Uterus (tissue), 4 donors: ENCODE data around the gene NXPH1. TPM values are rescaled to one million over a fixed set of nuclear protein-coding genes. Genes with fewer than 3 reads are reported as not detected.

Experiments
- DNase-seq, 2 donors: peaks; one replicate each; pipeline ENCODE4 v3.0.0-alpha.2; 2019 to 2020
- H3K27ac ChIP-seq, 2 donors: fragments of 200-600 bp; sonication (generic); 1 replicate in 1 of 2; 2 replicates in 1 of 2; pipeline ENCODE4 v1.5.1; 2016 to 2018
- H3K27me3 ChIP-seq, 2 donors: fragments of 200-600 bp; sonication (generic); one replicate each; pipeline ENCODE4 v1.5.1; 2018 to 2019; ENCODE audit warnings: control low read depth in 1 of 2
- H3K36me3 ChIP-seq, 2 donors: fragments of 200-600 bp; sonication (generic); one replicate each; pipeline ENCODE4 v1.5.1; 2019; ENCODE audit warnings: control low read depth in 1 of 2
- H3K4me1 ChIP-seq, 2 donors: fragments of 200-600 bp; sonication (generic); one replicate each; pipeline ENCODE4 v1.5.1; 2018 to 2019; ENCODE audit warnings: control low read depth in 1 of 2
- H3K4me3 ChIP-seq, 2 donors: fragments of 200-600 bp; sonication (generic); 1 replicate in 1 of 2; 2 replicates in 1 of 2; pipeline ENCODE4 v1.5.1; 2018 to 2019; ENCODE audit warnings: mild to moderate bottlenecking in 1 of 2
- H3K9me3 ChIP-seq, 2 donors: fragments of 200-600 bp; sonication (generic); one replicate each; pipeline ENCODE4 v1.5.1; 2019; ENCODE audit warnings: control low read depth in 1 of 2
- CTCF ChIP-seq, 4 experiments: fragments of 200-600 bp in 2 of 4; fragments of 450-650 bp in 2 of 4; sonication (generic) in 2 of 4; IDR thresholded peaks; one replicate each; pipeline ENCODE4 v1.5.1; 2016 to 2019; ENCODE audit warnings: antibody characterized with exemption in 4 of 4, mild to moderate bottlenecking in 2 of 4, moderate library complexity in 1 of 4
- POLR2A ChIP-seq, 2 donors: fragments of 450-650 bp; IDR thresholded peaks; one replicate each; pipeline ENCODE4 v1.6.1; 2016; ENCODE audit warnings: antibody characterized with exemption in 2 of 2, mild to moderate bottlenecking in 1 of 2, moderate library complexity in 1 of 2
- intact Hi-C: fragments of 100-400 bp; cut with DNase I; formaldehyde crosslinking; loops from one replicate; pipeline ENCODE4 v1.15.1; 2023; ENCODE audit warnings: low total_unique reads
- total RNA-seq, 4 donors: library from RNA; depleted of rRNA in 3 of 4; stranded (reverse); fragments of >200 nt in 3 of 4; gene quantifications; one replicate each; pipeline versions ENCODE4 v1.1.0 to v1.2.4, GENCODE V29; 2014 to 2023
- donor health status: DM: yes; HTN: yes; CAD: no.

NXPH1 gene
- total RNA-seq, 4 donors from 2014 or later, result 0.28 TPM; not detected in 3

- intact Hi-C loops, result no loop called here
- Histone ChIP-seq H3K27ac (no peak overlapping the region), H3K36me3 (no peaks in the 10 kb centered on the region), H3K4me3 (no peak overlapping the region), H3K4me1 (no peaks in the 10 kb centered on the region), H3K27me3 (no peaks in the 10 kb centered on the region), H3K9me3 (no peaks in the 10 kb centered on the region)
- no peak for DNase-seq
- TF ChIP-seq CTCF (IDR thresholded peaks at IDR 0.05) (no peak), POLR2A (IDR thresholded peaks at IDR 0.05) (no peak)
Measured at GRCh38 chr7:8560501-8560900, 127.1 kb downstream of the NXPH1 start.

DNA sequence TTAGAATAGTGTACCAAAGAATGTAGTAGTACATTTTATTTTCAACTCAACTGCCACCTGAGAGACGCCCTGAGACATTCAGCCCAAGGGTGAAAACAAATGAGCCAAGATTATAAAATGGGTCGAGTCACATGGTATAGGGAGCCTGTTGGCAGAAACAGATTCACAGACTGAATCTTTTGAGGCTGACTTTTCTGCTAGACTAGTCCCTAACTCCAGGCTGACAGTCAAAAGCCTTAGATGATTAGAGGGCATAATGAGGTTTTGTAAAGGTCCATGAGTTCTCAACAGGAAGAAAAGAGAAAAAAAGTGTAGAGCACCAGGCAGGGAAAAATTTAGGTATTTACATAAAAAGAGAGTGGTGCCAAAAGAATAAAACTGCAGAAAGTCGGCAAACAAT, 128.0 kb downstream of the NXPH1 start:
- no peak overlapping the region for H3K4me3 ChIP-seq
- no peaks in the 10 kb centered on the region for H3K4me1 ChIP-seq
- intact Hi-C loops, result no loop called here
- H3K36me3 ChIP-seq, result no peaks in the 10 kb centered on the region
- DNase-seq, result no peak
- H3K9me3 ChIP-seq, result no peaks in the 10 kb centered on the region
- no peak overlapping the region for H3K27ac ChIP-seq
- H3K27me3 ChIP-seq, result no peaks in the 10 kb centered on the region
- TF ChIP-seq POLR2A (IDR thresholded peaks at IDR 0.05) (no peak), CTCF (IDR thresholded peaks at IDR 0.05) (no peak)

GRCh38 chr7:8564281-8564680, 130.9 kb downstream of the NXPH1 start:
- no peak for DNase-seq
- H3K27ac ChIP-seq, result no peak overlapping the region
- no peaks in the 10 kb centered on the region for H3K9me3 ChIP-seq
- no peak overlapping the region for H3K4me3 ChIP-seq
- H3K36me3 ChIP-seq, result no peaks in the 10 kb centered on the region
- no peak for TF ChIP-seq POLR2A (IDR thresholded peaks at IDR 0.05)
- TF ChIP-seq CTCF (IDR thresholded peaks at IDR 0.05), result no peak
- intact Hi-C loops, result no loop called here
- H3K27me3 ChIP-seq, result no peaks in the 10 kb centered on the region
- H3K4me1 ChIP-seq, result no peaks in the 10 kb centered on the region

- Histone ChIP-seq H3K27me3 (no peaks in the 10 kb centered on the region), H3K27ac (no peak overlapping the region), H3K9me3 (no peaks in the 10 kb centered on the region), H3K36me3 (no peaks in the 10 kb centered on the region), H3K4me3 (no peak overlapping the region), H3K4me1 (no peaks in the 10 kb centered on the region)
- no peak for TF ChIP-seq POLR2A (IDR thresholded peaks at IDR 0.05)
- no peak for TF ChIP-seq CTCF (IDR thresholded peaks at IDR 0.05)
- intact Hi-C loops, result no loop called here
- no peak for DNase-seq
Measured at GRCh38 chr7:8566016-8566415, 132.6 kb downstream of the NXPH1 start.

- Histone ChIP-seq H3K4me1 (no peaks in the 10 kb centered on the region), H3K4me3 (no peak overlapping the region), H3K9me3 (no peaks in the 10 kb centered on the region), H3K36me3 (no peaks in the 10 kb centered on the region), H3K27me3 (no peaks in the 10 kb centered on the region), H3K27ac (no peak overlapping the region)
- no peak for DNase-seq
- TF ChIP-seq CTCF (IDR thresholded peaks at IDR 0.05) (no peak), POLR2A (IDR thresholded peaks at IDR 0.05) (no peak)
- intact Hi-C loops, result no loop called here
Measured at GRCh38 chr7:8567626-8568025, 134.2 kb downstream of the NXPH1 start.
